ENCODE data around the gene UFC1. TPM values are rescaled to one million over a fixed set of nuclear protein-coding genes. Genes with fewer than 3 reads are reported as not detected.

UFC1 gene
- total and polyA plus RNA-seq, 2 donors from 2014 or later, result 96.9 to 175 TPM

DNA sequence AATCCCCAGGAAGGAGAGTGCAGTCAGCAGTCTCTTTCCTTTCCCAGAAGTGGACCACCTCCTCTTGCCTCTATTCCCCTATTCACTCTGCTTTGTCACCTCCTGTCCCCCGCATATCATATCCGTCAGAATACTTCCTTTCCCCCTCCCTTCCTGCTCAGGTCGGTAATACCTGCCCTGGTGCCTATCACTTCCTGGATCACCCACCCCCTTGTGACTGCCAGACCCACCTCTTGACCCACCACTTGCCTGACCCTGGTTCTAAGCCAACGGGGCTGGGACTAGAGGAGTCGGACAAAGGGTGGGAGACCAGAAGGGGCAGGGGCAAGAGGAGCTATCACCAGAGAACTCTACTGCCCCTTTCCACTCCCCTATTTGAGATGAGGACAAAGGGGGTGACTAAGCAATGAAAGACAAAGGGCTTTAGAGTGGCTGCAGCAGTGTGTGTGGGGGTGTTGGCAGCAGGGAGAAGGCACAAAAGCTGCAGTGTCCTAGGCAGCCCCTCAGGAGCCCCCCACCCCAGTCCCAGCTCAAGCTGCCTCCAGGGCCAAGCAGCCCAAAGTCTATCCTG is 46.7 kb downstream of the UFC1 start:
- TF ChIP-seq, protein P1, sequence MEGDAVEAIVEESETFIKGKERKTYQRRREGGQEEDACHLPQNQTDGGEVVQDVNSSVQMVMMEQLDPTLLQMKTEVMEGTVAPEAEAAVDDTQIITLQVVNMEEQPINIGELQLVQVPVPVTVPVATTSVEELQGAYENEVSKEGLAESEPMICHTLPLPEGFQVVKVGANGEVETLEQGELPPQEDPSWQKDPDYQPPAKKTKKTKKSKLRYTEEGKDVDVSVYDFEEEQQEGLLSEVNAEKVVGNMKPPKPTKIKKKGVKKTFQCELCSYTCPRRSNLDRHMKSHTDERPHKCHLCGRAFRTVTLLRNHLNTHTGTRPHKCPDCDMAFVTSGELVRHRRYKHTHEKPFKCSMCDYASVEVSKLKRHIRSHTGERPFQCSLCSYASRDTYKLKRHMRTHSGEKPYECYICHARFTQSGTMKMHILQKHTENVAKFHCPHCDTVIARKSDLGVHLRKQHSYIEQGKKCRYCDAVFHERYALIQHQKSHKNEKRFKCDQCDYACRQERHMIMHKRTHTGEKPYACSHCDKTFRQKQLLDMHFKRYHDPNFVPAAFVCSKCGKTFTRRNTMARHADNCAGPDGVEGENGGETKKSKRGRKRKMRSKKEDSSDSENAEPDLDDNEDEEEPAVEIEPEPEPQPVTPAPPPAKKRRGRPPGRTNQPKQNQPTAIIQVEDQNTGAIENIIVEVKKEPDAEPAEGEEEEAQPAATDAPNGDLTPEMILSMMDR (IDR thresholded peaks at IDR 0.05; ENCODE audit: borderline replicate concordance, extremely low read depth, insufficient read depth), result no peak
- H3K27me3 ChIP-seq (ENCODE audit: control insufficient read depth, insufficient read depth, low read length), result no peaks in the 10 kb centered on the region

GRCh38 chr1:161200992-161201835 is 47.4 kb downstream of the UFC1 start:
- intact Hi-C loops (cut with DNase I), result no loop called here
- FAIRE-seq (no peak), DNase-seq (peak in 2 of 5 donors; percentile 73 to 88)
- Histone ChIP-seq H3K4me1 (ENCODE audit: control insufficient read depth in 2 of 3, insufficient read depth in 2 of 3, low read depth in 1 of 3, low read length in 3 of 3) (peaks cover 0 to 42% (median 38%) of the 10 kb centered on the region in 3 donors), H3K9me3 (ENCODE audit: control insufficient read depth in 2 of 3, insufficient read depth in 1 of 3, low read length in 3 of 3) (no peaks in the 10 kb centered on the region), H3K27me3 (ENCODE audit: control insufficient read depth, insufficient read depth, low read length) (no peaks in the 10 kb centered on the region), H3K4me3 (ENCODE audit: low read length in 3 of 3) (peak overlapping the region in 2 of 3 donors; percentile 67 to 98), H3K9ac (ENCODE audit: low read length in 3 of 3) (peak overlapping the region in 2 of 3 donors; percentile 74 to 99), H3K36me3 (ENCODE audit: control insufficient read depth in 2 of 3, insufficient read depth in 3 of 3, low read length in 3 of 3) (peaks cover under 1 to 20% (median 3%) of the 10 kb centered on the region in 3 donors), H3K27ac (ENCODE audit: low read depth in 2 of 2, low read length in 2 of 2) (peak overlapping the region; percentile 99)
- TF ChIP-seq, protein P1 (IDR thresholded peaks at IDR 0.05; ENCODE audit: borderline replicate concordance, extremely low read depth, insufficient read depth), result no peak

More for the DNA sequence above, 46.7 kb downstream of the UFC1 start:
- DNase-seq (peak in 1 of 5 donors; percentile 71), FAIRE-seq (no peak)
- Histone ChIP-seq H3K27ac (ENCODE audit: low read depth in 2 of 2, low read length in 2 of 2) (peak overlapping the region; percentile 99), H3K4me3 (ENCODE audit: low read length in 3 of 3) (no peak overlapping the region), H3K36me3 (ENCODE audit: control insufficient read depth in 2 of 3, insufficient read depth in 3 of 3, low read length in 3 of 3) (peaks cover 0 to 14% (median 3%) of the 10 kb centered on the region in 3 donors), H3K9ac (ENCODE audit: low read length in 3 of 3) (peak overlapping the region in 1 of 3 donors; percentile 57), H3K9me3 (ENCODE audit: control insufficient read depth in 2 of 3, insufficient read depth in 1 of 3, low read length in 3 of 3) (no peaks in the 10 kb centered on the region), H3K4me1 (ENCODE audit: control insufficient read depth in 2 of 3, insufficient read depth in 2 of 3, low read depth in 1 of 3, low read length in 3 of 3) (peaks cover 0 to 42% (median 37%) of the 10 kb centered on the region in 3 donors)
- intact Hi-C loops (cut with DNase I), result no loop called here

- peak within 1 kb of the TSS; percentile 99 for H3K27ac ChIP-seq (ENCODE audit: low read depth in 2 of 2, low read length in 2 of 2)
- H3K4me3 ChIP-seq (ENCODE audit: low read length in 3 of 3), result peak within 1 kb of the TSS; percentile 96 to 98 (median 98)
- H3K36me3 ChIP-seq (ENCODE audit: control insufficient read depth in 2 of 3, insufficient read depth in 3 of 3, low read length in 3 of 3), result peaks cover 4 to 29% (median 8%) of the 10 kb centered on the region in 3 donors
- intact Hi-C loops (cut with DNase I), result no loop called here
- H3K9me3 ChIP-seq (ENCODE audit: control insufficient read depth in 2 of 3, insufficient read depth in 1 of 3, low read length in 3 of 3), result no peaks in the 10 kb centered on the region
- H3K4me1 ChIP-seq (ENCODE audit: control insufficient read depth in 2 of 3, insufficient read depth in 2 of 3, low read depth in 1 of 3, low read length in 3 of 3), result peaks cover 0 to 47% (median 38%) of the 10 kb centered on the region in 3 donors
- H3K9ac ChIP-seq (ENCODE audit: low read length in 3 of 3), result peak within 1 kb of the TSS; percentile 93 to 99 (median 93)
- DNase-seq (peak; percentile 98 to 100 (median 99)), FAIRE-seq (peak; percentile 88)
- no peaks in the 10 kb centered on the region for H3K27me3 ChIP-seq (ENCODE audit: control insufficient read depth, insufficient read depth, low read length)
- TF ChIP-seq, protein P1 (IDR thresholded peaks at IDR 0.05; ENCODE audit: borderline replicate concordance, extremely low read depth, insufficient read depth), result no peak
Observed at GRCh38 chr1:161201836-161202712, 48.3 kb downstream of the UFC1 start, which contains the start of gene NDUFS2. Gene NDUFS2, plus strand, starts transcription at chr1:161202367. Its CDS starts 19 bp downstream, at chr1:161202386.
